Measurements from ENCODE around the gene ESRRA. TPM values are rescaled to one million over a fixed set of nuclear protein-coding genes. Genes with fewer than 3 reads are reported as not detected.
A peak's percentile ranks its signal among the peaks of the same experiment; 100 is the strongest.

The ESRRA gene
- total and polyA plus RNA-seq, 2 of the 13 experiments (the other 11 are each of a cell fraction or from before 2014, with no cell fraction given): 18.1 to 36.3 TPM

GRCh38 chr11:64304032-64304315 lies 1.4 kb upstream of the ESRRA start:
- intact Hi-C loops (cut with micrococcal nuclease; ENCODE audit: unreplicated experiment) (loop anchor here (2.0 to 10.0 kb wide), 3 partner anchors 33 to 119 kb away; partner anchors contain the start of genes PPP1R14B and STIP1), in situ Hi-C loops (cut with HindIII; ENCODE audit: extremely low pct_ligation_motif_present, low pct_unique_long_range_greater_than_20kb) (loop anchor here (5.0 kb wide), 1 partner anchor 62 kb away; the partner anchor contains the start of gene FKBP2)
- Histone ChIP-seq H3K9ac (ENCODE audit: insufficient read depth, low read depth, low read length) (peak overlapping the region; percentile 88), H3K4me3 (replicated peaks in 1 of 3; ENCODE audit: insufficient read depth in 1 of 3, low read depth in 2 of 3, low read length in 3 of 3) (peak overlapping the region; percentile 51 to 79 (median 70); a peak in 5 of 6 replicates), H4K20me1 (ENCODE audit: insufficient read depth, low read length) (no peaks in the 10 kb centered on the region), H3K27ac (ENCODE audit: extremely low read length, insufficient read depth, low read length) (peak overlapping the region; percentile 94), H3K4me1 (ENCODE audit: insufficient read depth, low read length) (peaks cover 63% of the 10 kb centered on the region), H2AFZ (ENCODE audit: low read length) (no peak overlapping the region), H3K79me2 (ENCODE audit: insufficient read depth, low read length) (peaks cover 15% of the 10 kb centered on the region), H3K9me3 (ENCODE audit: low read length) (no peaks in the 10 kb centered on the region), H3K4me2 (ENCODE audit: low read depth, low read length) (peak overlapping the region; percentile 84), H3K36me3 (replicated peaks in 1 of 2; ENCODE audit: control insufficient read depth in 1 of 2, insufficient read depth in 2 of 2, low read length in 2 of 2) (no peaks in the 10 kb centered on the region), H3K27me3 (ENCODE audit: control insufficient read depth in 1 of 2, insufficient read depth in 2 of 2, low read length in 2 of 2) (peaks cover 4 to 19% of the 10 kb centered on the region in 2 experiments; a peak in 4 of 5 replicates)
- no peak for ATAC-seq
- no peak for FAIRE-seq
- ChIA-PET CTCF (ENCODE audit: low intra/inter-chr PET ratio, low total read pairs) (interaction anchor here (1.3 to 2.4 kb wide), 2 partner anchors 32 to 100 kb away, joined by 7 to 12 read pairs; no protein-coding TSS in a partner anchor), POLR2A (interaction anchor here (0.9 to 5.5 kb wide), 16 partner anchors 13 to 122 kb away, joined by 3 to 103 read pairs (median 5); partner anchors contain the start of genes BAD, FKBP2, GPR137 and KCNK4)
- TF ChIP-seq ZBTB42 (CRISPR knock-in tag; IDR thresholded peaks at IDR 0.05) (0 out of 2 replicates have a peak, but pooled peaks have one; percentile 1), ELK4 (CRISPR knock-in tag; IDR thresholded peaks at IDR 0.05; ENCODE audit: borderline replicate concordance) (no peak), ZBTB38 (CRISPR knock-in tag; IDR thresholded peaks at IDR 0.05) (no peak), ZEB1 (IDR thresholded peaks at IDR 0.05; ENCODE audit: insufficient replicate concordance, low read depth) (peak; percentile 13), ZNF597 (CRISPR knock-in tag; IDR thresholded peaks at IDR 0.05) (no peak), ZXDC (CRISPR knock-in tag; IDR thresholded peaks at IDR 0.05) (0 out of 2 replicates have a peak, but pooled peaks have one; percentile 42), ZNF556 (CRISPR knock-in tag; IDR thresholded peaks at IDR 0.05; ENCODE audit: borderline replicate concordance) (no peak), EEA1 (CRISPR knock-in tag; IDR thresholded peaks at IDR 0.05; ENCODE audit: borderline replicate concordance) (no peak), GLI4 (CRISPR knock-in tag; IDR thresholded peaks at IDR 0.05; ENCODE audit: borderline replicate concordance) (no peak), ZNF839 (CRISPR knock-in tag; IDR thresholded peaks at IDR 0.05; ENCODE audit: borderline replicate concordance) (no peak), NAIF1 (CRISPR knock-in tag; IDR thresholded peaks at IDR 0.05; ENCODE audit: borderline replicate concordance) (no peak), ZNF33A (CRISPR knock-in tag; IDR thresholded peaks at IDR 0.05; ENCODE audit: borderline replicate concordance) (no peak), ZNF530 (CRISPR knock-in tag; IDR thresholded peaks at IDR 0.05; ENCODE audit: low read depth) (no peak), TRIM24 (CRISPR knock-in tag; IDR thresholded peaks at IDR 0.05) (no peak), SRY (CRISPR knock-in tag; IDR thresholded peaks at IDR 0.05) (no peak)
- no TSS peak for BruUV-seq (replicated peaks)
- 18% methylated on average over 3 of the region's 5 CpGs for WGBS (ENCODE audit: low lambda C conversion rate)
- DNase-seq (ENCODE audit: low spot score): no peak
